ENCODE results near the gene DPP4. TPM values are rescaled to one million over a fixed set of nuclear protein-coding genes. Genes with fewer than 3 reads are reported as not detected.
A peak's percentile ranks its signal among the peaks of the same experiment; 100 is the strongest.

The DPP4 gene
- total RNA-seq, result 100 to 1,000 TPM; 116 to 152 TPM

GRCh38 chr2:162073888-162074631 is at the start of gene DPP4:
TSS of gene DPP4 (minus strand) at chr2:162074215. CDS start at chr2:162073981, 234 bp downstream.
- Mint-ChIP-seq H3K27me3 (no peaks in the 10 kb centered on the region), H3K9me3 (peaks cover 21% of the 10 kb centered on the region), H3K4me1 (peaks cover 45% of the 10 kb centered on the region), H3K27ac (peak within 1 kb of the TSS; percentile 95), H3K36me3 (ENCODE audit: low read depth) (peaks cover 74% of the 10 kb centered on the region), H3K4me3 (peak within 1 kb of the TSS; percentile 97)
- DNase-seq, result peak; percentile 64
- POLR2A ChIA-PET, result interaction anchor here (0.6 to 1.7 kb wide), 3 partner anchors 14 to 764 kb away, joined by 3 to 8 read pairs (median 5); no protein-coding TSS in a partner anchor
- CTCF ChIA-PET, result interaction anchor here (1.2 to 1.8 kb wide), 5 partner anchors 16 to 225 kb away, joined by 3 to 6 read pairs (median 5); no protein-coding TSS in a partner anchor

- no peak overlapping the region for H3K27ac Mint-ChIP-seq
- no peak overlapping the region for H3K4me3 Mint-ChIP-seq
- H3K9me3 Mint-ChIP-seq, result peaks cover 19% of the 10 kb centered on the region
- H3K4me1 Mint-ChIP-seq, result peaks cover 25% of the 10 kb centered on the region
- ChIA-PET POLR2A (interaction anchor here (0.6 kb wide), 1 partner anchor 105 kb away, joined by 4 read pairs; no protein-coding TSS in a partner anchor), CTCF (interaction anchor here (1.1 to 1.3 kb wide), 2 partner anchors 15 to 164 kb away, joined by 3 read pairs; no protein-coding TSS in a partner anchor)
- DNase-seq, result no peak
- peaks cover 16% of the 10 kb centered on the region for H3K36me3 Mint-ChIP-seq (ENCODE audit: low read depth)
- H3K27me3 Mint-ChIP-seq, result no peaks in the 10 kb centered on the region
These were observed 44.4 kb upstream of the DPP4 start for GRCh38 chr2:162118166-162119031.

- Mint-ChIP-seq H3K9me3 (peaks cover 21% of the 10 kb centered on the region), H3K4me1 (peaks cover 25% of the 10 kb centered on the region)
- POLR2A ChIA-PET, result no interaction called here
These were observed 42.3 kb upstream of the DPP4 start for GRCh38 chr2:162116352-162116751.

GRCh38 chr2:162115076-162115475 is 41.1 kb upstream of the DPP4 start:
- no peak overlapping the region for H3K4me3 Mint-ChIP-seq
- DNase-seq, result no peak
- ChIA-PET POLR2A (no interaction called here), CTCF (no interaction called here)
- peaks cover 21% of the 10 kb centered on the region for H3K9me3 Mint-ChIP-seq
- H3K27me3 Mint-ChIP-seq, result no peaks in the 10 kb centered on the region
- H3K4me1 Mint-ChIP-seq, result peaks cover 25% of the 10 kb centered on the region
- peaks cover 16% of the 10 kb centered on the region for H3K36me3 Mint-ChIP-seq (ENCODE audit: low read depth)
- no peak overlapping the region for H3K27ac Mint-ChIP-seq

More at GRCh38 chr2:162116352-162116751, 42.3 kb upstream of the DPP4 start:
- CTCF ChIA-PET, result no interaction called here
- Mint-ChIP-seq H3K27me3 (no peaks in the 10 kb centered on the region), H3K4me3 (no peak overlapping the region), H3K27ac (no peak overlapping the region), H3K36me3 (ENCODE audit: low read depth) (peaks cover 16% of the 10 kb centered on the region)
- DNase-seq, result no peak

DNA sequence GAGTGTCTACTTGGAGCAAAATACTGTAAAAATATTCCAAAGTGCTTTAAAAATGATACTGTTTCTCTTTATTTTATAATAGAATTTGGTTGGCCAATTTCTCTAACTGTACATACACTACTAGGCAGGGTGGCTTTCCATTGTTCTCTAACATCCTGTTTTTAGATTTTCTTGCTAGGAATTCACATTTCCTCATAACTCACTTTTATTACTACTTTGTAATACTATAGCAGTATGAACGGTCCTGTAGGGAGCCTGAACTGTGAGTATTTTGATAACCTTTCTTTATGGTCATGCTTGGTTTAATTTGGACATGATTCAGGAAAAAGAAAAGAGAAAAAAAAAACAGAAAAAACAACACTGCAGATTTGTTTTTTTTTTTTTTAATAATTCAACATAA is 40.3 kb upstream of the DPP4 start:
- no peak for DNase-seq
- CTCF ChIA-PET, result no interaction called here
- H3K4me3 Mint-ChIP-seq, result no peak overlapping the region
- no peaks in the 10 kb centered on the region for H3K27me3 Mint-ChIP-seq
- peaks cover 16% of the 10 kb centered on the region for H3K36me3 Mint-ChIP-seq (ENCODE audit: low read depth)
- peaks cover 25% of the 10 kb centered on the region for H3K4me1 Mint-ChIP-seq
- no peak overlapping the region for H3K27ac Mint-ChIP-seq
- POLR2A ChIA-PET, result no interaction called here
- H3K9me3 Mint-ChIP-seq, result peaks cover 21% of the 10 kb centered on the region

DNA sequence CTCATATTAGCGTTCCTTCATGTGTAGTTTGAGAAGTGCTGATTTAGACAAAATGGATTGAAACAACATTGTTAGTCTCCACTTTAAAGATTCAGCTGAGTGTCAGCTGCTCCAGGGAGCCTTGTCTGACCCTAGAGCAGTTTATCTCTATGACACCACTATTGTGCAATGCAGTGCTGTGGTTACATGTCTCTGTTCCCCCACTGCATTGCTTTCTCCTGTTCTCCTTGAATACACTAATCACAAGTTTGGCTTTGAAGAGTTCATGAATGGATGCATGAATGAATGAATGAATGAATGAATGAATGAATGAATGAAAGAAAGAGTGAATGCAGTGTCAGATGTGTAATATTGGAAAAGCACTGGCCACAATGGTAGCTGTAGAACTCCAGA is 39.8 kb upstream of the DPP4 start:
- no peak for DNase-seq
- ChIA-PET POLR2A (no interaction called here), CTCF (interaction anchor here (0.6 kb wide), 1 partner anchor 11 kb away, joined by 3 read pairs; no protein-coding TSS in a partner anchor)
- H3K36me3 Mint-ChIP-seq (ENCODE audit: low read depth), result peaks cover 16% of the 10 kb centered on the region
- no peaks in the 10 kb centered on the region for H3K27me3 Mint-ChIP-seq
- H3K27ac Mint-ChIP-seq, result no peak overlapping the region
- H3K4me3 Mint-ChIP-seq, result no peak overlapping the region
- H3K9me3 Mint-ChIP-seq, result peaks cover 21% of the 10 kb centered on the region
- H3K4me1 Mint-ChIP-seq, result peaks cover 24% of the 10 kb centered on the region

DNA sequence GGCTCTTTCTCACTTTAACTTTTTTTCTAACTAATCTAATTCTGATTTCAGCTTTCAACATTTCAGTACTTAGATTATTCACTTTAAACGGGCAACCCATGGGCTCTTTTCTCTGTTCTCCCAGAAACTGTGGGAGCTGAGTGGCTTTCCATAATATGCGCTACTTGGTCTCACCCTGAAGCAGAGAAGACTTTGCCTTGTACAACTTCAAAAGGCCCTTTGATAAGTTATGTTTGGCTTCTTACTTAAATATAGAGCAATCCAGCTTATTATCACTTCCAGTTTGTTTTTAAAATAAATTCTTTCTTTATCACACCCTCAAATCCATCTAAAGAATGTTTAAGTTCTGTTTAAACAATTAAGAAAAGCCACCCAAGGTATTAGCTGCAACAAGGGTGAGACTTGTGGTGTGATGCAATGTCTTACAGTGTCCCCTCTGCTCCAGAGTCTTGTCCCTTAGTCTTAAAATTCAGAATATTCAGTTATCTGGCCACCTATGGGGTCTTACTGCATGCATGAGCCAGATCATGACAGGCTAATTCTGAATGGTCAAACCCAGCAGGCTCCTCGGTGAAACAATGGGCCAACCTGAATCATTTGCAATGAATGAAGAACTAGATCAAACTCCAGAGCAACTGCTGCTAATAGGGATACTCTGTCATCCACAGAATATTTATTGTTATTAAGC is 39.2 kb upstream of the DPP4 start:
- peaks cover 21% of the 10 kb centered on the region for H3K9me3 Mint-ChIP-seq
- no peak overlapping the region for H3K4me3 Mint-ChIP-seq
- H3K27me3 Mint-ChIP-seq, result no peaks in the 10 kb centered on the region
- H3K27ac Mint-ChIP-seq, result no peak overlapping the region
- POLR2A ChIA-PET, result no interaction called here
- DNase-seq, result no peak
- peaks cover 16% of the 10 kb centered on the region for H3K36me3 Mint-ChIP-seq (ENCODE audit: low read depth)
- H3K4me1 Mint-ChIP-seq, result peaks cover 21% of the 10 kb centered on the region
- CTCF ChIA-PET, result interaction anchor here (0.6 kb wide), 1 partner anchor 10 kb away, joined by 3 read pairs; no protein-coding TSS in a partner anchor

- H3K27me3 Mint-ChIP-seq, result no peaks in the 10 kb centered on the region
These were observed 38.2 kb upstream of the DPP4 start for GRCh38 chr2:162111958-162112850.

GRCh38 chr2:162107361-162107901 is 33.4 kb upstream of the DPP4 start:
- Mint-ChIP-seq H3K4me1 (peaks cover 9% of the 10 kb centered on the region), H3K27me3 (no peaks in the 10 kb centered on the region), H3K36me3 (ENCODE audit: low read depth) (no peaks in the 10 kb centered on the region), H3K9me3 (peaks cover 6% of the 10 kb centered on the region), H3K27ac (no peak overlapping the region), H3K4me3 (no peak overlapping the region)
- POLR2A ChIA-PET, result no interaction called here
- CTCF ChIA-PET, result no interaction called here
- no peak for DNase-seq

More at GRCh38 chr2:162111958-162112850, 38.2 kb upstream of the DPP4 start:
- ChIA-PET CTCF (no interaction called here), POLR2A (no interaction called here)
- Mint-ChIP-seq H3K36me3 (ENCODE audit: low read depth) (peaks cover 16% of the 10 kb centered on the region), H3K9me3 (peaks cover 21% of the 10 kb centered on the region), H3K27ac (no peak overlapping the region), H3K4me3 (no peak overlapping the region), H3K4me1 (peaks cover 25% of the 10 kb centered on the region)
- DNase-seq, result no peak

DNA sequence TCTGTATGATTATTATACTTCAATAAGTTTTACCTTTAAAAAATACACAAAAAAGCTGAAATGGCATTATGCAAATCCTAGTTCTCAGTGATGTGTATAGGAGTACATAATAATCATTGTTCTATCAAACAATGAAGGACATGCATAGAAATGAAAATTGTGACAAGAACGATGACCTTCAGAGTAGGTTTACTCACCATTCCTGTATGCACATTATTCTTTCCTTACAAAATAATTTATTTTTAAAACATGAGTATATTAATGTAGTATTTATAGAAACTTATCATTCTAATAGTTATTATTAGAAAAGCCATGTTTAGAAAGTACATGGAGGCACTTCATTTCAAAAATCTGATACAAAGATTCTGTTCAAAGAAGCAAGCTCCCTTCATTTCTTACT is 32.7 kb upstream of the DPP4 start:
- Mint-ChIP-seq H3K27me3 (peaks cover 3% of the 10 kb centered on the region), H3K4me3 (no peak overlapping the region)

DNA sequence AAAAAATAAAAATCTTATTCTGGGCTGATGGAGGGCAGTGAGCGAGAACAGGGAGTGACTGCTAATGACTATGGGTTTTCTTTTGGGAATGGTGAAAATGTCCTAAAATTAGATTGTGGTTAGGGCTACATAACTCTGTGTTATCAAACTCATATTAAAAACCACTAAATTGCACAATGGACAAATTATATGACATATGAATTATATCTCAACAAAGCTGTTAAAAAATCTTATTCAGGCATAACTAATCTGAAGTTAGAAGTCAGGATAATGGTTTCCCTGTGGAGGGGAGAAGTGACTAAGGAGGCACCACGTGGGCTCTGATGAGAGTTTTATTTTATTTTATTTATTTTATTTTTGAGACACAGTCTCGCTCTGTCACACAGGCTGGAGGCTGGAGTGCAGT is 32.1 kb upstream of the DPP4 start:
- Mint-ChIP-seq H3K27me3 (peaks cover 3% of the 10 kb centered on the region), H3K4me1 (peaks cover 9% of the 10 kb centered on the region)

More for the DNA sequence above, 32.7 kb upstream of the DPP4 start:
- POLR2A ChIA-PET, result no interaction called here
- H3K4me1 Mint-ChIP-seq, result peaks cover 9% of the 10 kb centered on the region
- DNase-seq, result no peak
- no peak overlapping the region for H3K27ac Mint-ChIP-seq
- no peaks in the 10 kb centered on the region for H3K36me3 Mint-ChIP-seq (ENCODE audit: low read depth)
- H3K9me3 Mint-ChIP-seq, result peaks cover 6% of the 10 kb centered on the region
- CTCF ChIA-PET, result interaction anchor here (0.8 to 1.3 kb wide), 3 partner anchors 23 to 136 kb away, joined by 3 read pairs; no protein-coding TSS in a partner anchor

More for the DNA sequence above, 32.1 kb upstream of the DPP4 start:
- Mint-ChIP-seq H3K9me3 (peaks cover 5% of the 10 kb centered on the region), H3K4me3 (no peak overlapping the region), H3K36me3 (ENCODE audit: low read depth) (no peaks in the 10 kb centered on the region), H3K27ac (no peak overlapping the region)
- ChIA-PET CTCF (interaction anchor here (0.8 to 1.3 kb wide), 3 partner anchors 22 to 135 kb away, joined by 3 read pairs; no protein-coding TSS in a partner anchor), POLR2A (no interaction called here)
- DNase-seq, result no peak

Data from activated CD4-positive, alpha-beta T cell treated with anti-CD3 and anti-CD28 coated beads, Interleukin-2, amount 10 ng/mL, durations not matched to agents 7 days and 5 days (primary cell).